Activated CD4-positive, CD25-positive, alpha-beta regulatory T cell treated with anti-CD3 and anti-CD28 coated beads, Interleukin-2, amount 50 U/mL, for 24 hours (primary cell): Measurements from ENCODE around the gene CPEB4.

Experiments used
- ATAC-seq, 2 donors: fragments of 150-1000 bp; cut with Tn5 transposase; one replicate each; pipeline ENCODE4 v1.10.0; 2021; ENCODE audit warnings: mild to moderate bottlenecking in 1 of 2, moderate library complexity in 1 of 2

CPEB4 gene

GRCh38 chr5:173859408-173860159 is 28.6 kb upstream of the CPEB4 start:
- no peak for ATAC-seq

GRCh38 chr5:173862047-173862477 is 26.1 kb upstream of the CPEB4 start:
- ATAC-seq: no peak

- ATAC-seq: no peak
Measured at GRCh38 chr5:173863359-173863758, 24.8 kb upstream of the CPEB4 start.

- no peak for ATAC-seq
Measured at GRCh38 chr5:173864126-173865050, 23.8 kb upstream of the CPEB4 start.

- no peak for ATAC-seq
Measured at GRCh38 chr5:173866243-173866857, 21.8 kb upstream of the CPEB4 start.

GRCh38 chr5:173866858-173867679 is 21.1 kb upstream of the CPEB4 start:
- no peak for ATAC-seq

GRCh38 chr5:173868096-173868880 is 19.9 kb upstream of the CPEB4 start:
- no peak for ATAC-seq

- no peak for ATAC-seq
Measured at GRCh38 chr5:173869316-173869715, 18.8 kb upstream of the CPEB4 start.

- ATAC-seq: no peak
Measured at GRCh38 chr5:173872957-173873305, 15.2 kb upstream of the CPEB4 start.

- no peak for ATAC-seq
Measured at GRCh38 chr5:173873306-173873922, 14.7 kb upstream of the CPEB4 start.

GRCh38 chr5:173875189-173875588 is 13.0 kb upstream of the CPEB4 start:
- ATAC-seq: no peak

GRCh38 chr5:173878224-173878967 is 9.8 kb upstream of the CPEB4 start:
- no peak for ATAC-seq

- ATAC-seq: no peak
Measured at GRCh38 chr5:173880306-173880985, 7.7 kb upstream of the CPEB4 start.

- ATAC-seq: no peak
Measured at GRCh38 chr5:173881811-173882575, 6.2 kb upstream of the CPEB4 start.

GRCh38 chr5:173882632-173883031 is 5.5 kb upstream of the CPEB4 start:
- no peak for ATAC-seq

- ATAC-seq: no peak
Measured at GRCh38 chr5:173883347-173883924, 4.7 kb upstream of the CPEB4 start.

GRCh38 chr5:173884402-173885053 is 3.6 kb upstream of the CPEB4 start:
- ATAC-seq: no peak

- no peak for ATAC-seq
Measured at GRCh38 chr5:173885054-173885443, 3.1 kb upstream of the CPEB4 start.
